ENCODE results near the gene HSPB7.
"Not testable (repeated sequence)": the region's sequence is repeated elsewhere in the genome, so short reads cannot be mapped to it uniquely, and the experiment has no call there.

Gene HSPB7

GRCh38 chr1:16017461-16018303 is at the start of gene HSPB7:
HSPB7 (minus strand) TSS chr1:16018043; CDS start chr1:16017963, 80 bp downstream.
- no peak for DNase-seq (ENCODE audit: low read depth in 2 of 2)

GRCh38 chr1:16067127-16067768 is 49.4 kb upstream of the HSPB7 start:
- no peak for DNase-seq (ENCODE audit: low read depth in 2 of 2)

GRCh38 chr1:16066245-16066644 is 48.4 kb upstream of the HSPB7 start:
- no peak for DNase-seq (ENCODE audit: low read depth in 2 of 2)

GRCh38 chr1:16065269-16065576 is 47.4 kb upstream of the HSPB7 start:
- DNase-seq (ENCODE audit: low read depth in 2 of 2): no peak

- DNase-seq (ENCODE audit: low read depth in 2 of 2): no peak
Observed at GRCh38 chr1:16064536-16065268, 46.9 kb upstream of the HSPB7 start.

GRCh38 chr1:16063921-16064320 is 46.1 kb upstream of the HSPB7 start:
- no peak for DNase-seq (ENCODE audit: low read depth in 2 of 2)

- no peak for DNase-seq (ENCODE audit: low read depth in 2 of 2)
Observed at GRCh38 chr1:16063226-16063829, 45.5 kb upstream of the HSPB7 start.

GRCh38 chr1:16062687-16063075 is 44.8 kb upstream of the HSPB7 start:
- DNase-seq (ENCODE audit: low read depth in 2 of 2): not testable (repeated sequence)

GRCh38 chr1:16061989-16062686 is 44.3 kb upstream of the HSPB7 start:
- DNase-seq (ENCODE audit: low read depth in 2 of 2): not testable (repeated sequence)

- DNase-seq (ENCODE audit: low read depth in 2 of 2): no peak
Observed at GRCh38 chr1:16061266-16061665, 43.4 kb upstream of the HSPB7 start.

- not testable (repeated sequence) for DNase-seq (ENCODE audit: low read depth in 2 of 2)
Observed at GRCh38 chr1:16058394-16059120, 40.7 kb upstream of the HSPB7 start.

- not testable (repeated sequence) for DNase-seq (ENCODE audit: low read depth in 2 of 2)
Observed at GRCh38 chr1:16057314-16057915, 39.6 kb upstream of the HSPB7 start.

GRCh38 chr1:16056521-16056912 is 38.7 kb upstream of the HSPB7 start:
- not testable (repeated sequence) for DNase-seq (ENCODE audit: low read depth in 2 of 2)

GRCh38 chr1:16055613-16056520 is 38.0 kb upstream of the HSPB7 start:
- DNase-seq (ENCODE audit: low read depth in 2 of 2): peak; percentile 71 to 75

GRCh38 chr1:16054598-16055540 is 37.0 kb upstream of the HSPB7 start:
- no peak for DNase-seq (ENCODE audit: low read depth in 2 of 2)

GRCh38 chr1:16053781-16054502 is 36.1 kb upstream of the HSPB7 start:
- DNase-seq (ENCODE audit: low read depth in 2 of 2): no peak

GRCh38 chr1:16051949-16052348 is 34.1 kb upstream of the HSPB7 start:
- DNase-seq (ENCODE audit: low read depth in 2 of 2): not testable (repeated sequence)

GRCh38 chr1:16051039-16051438 is 33.2 kb upstream of the HSPB7 start:
- no peak for DNase-seq (ENCODE audit: low read depth in 2 of 2)
